ENCODE measurements around the gene COG6. TPM values are rescaled to one million over a fixed set of nuclear protein-coding genes. Genes with fewer than 3 reads are reported as not detected.

COG6 gene
- total RNA-seq, 4 donors from 2014 or later, result 17.6 to 109 (median 27.6) TPM

DNA sequence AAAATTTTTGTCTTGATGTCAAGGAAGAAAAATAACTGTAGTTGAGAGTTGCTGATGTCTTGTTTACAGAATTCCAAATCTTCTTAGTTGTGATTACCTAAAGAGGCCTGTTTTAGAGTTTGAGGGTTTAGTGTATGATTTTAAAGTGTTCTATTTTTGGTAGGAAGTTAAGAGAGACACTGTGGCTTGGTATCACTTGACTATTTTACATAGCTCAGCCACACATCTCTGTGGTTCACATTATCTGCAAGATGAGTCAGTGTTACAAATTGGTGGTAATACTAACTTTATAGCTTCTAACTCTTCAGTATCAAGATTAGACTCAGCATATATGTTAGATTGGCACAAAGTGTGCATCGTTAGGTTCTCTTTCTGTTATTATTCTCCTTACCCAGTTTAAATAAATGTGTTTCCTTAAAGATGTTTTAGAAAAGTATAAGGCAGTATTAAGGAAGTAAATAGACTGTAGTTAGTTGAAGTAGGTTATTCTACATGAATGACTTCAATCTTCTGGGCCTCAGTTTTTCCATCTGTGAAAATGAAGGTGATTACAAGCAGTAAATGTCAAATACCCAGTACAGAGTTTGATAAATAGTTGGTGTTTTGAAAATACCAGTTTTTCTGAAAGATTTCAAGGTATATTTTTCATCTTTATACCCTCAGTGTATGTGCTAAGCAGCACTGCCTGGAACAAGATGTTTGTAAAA lies 33.4 kb downstream of the COG6 start:
- Histone ChIP-seq H3K27me3 (no peaks in the 10 kb centered on the region), H3K4me3 (no peak overlapping the region), H3K9me3 (no peaks in the 10 kb centered on the region), H3K36me3 (peaks cover 0 to 12% (median 3%) of the 10 kb centered on the region in 4 donors), H3K4me1 (peaks cover 0 to 13% (median 0%) of the 10 kb centered on the region in 4 donors), H3K27ac (no peak overlapping the region)
- 73 to 91% methylated on average over 1 of the region's 1 CpG for WGBS, 2 donors (ENCODE audit: low coverage in 1 of 2)
- TF ChIP-seq POLR2A (IDR thresholded peaks at IDR 0.05), result no peak
- TF ChIP-seq EP300 (IDR thresholded peaks at IDR 0.05; ENCODE audit: low read depth), result no peak
- no peak for TF ChIP-seq POLR2AphosphoS5 (IDR thresholded peaks at IDR 0.05)
- TF ChIP-seq, protein P1, sequence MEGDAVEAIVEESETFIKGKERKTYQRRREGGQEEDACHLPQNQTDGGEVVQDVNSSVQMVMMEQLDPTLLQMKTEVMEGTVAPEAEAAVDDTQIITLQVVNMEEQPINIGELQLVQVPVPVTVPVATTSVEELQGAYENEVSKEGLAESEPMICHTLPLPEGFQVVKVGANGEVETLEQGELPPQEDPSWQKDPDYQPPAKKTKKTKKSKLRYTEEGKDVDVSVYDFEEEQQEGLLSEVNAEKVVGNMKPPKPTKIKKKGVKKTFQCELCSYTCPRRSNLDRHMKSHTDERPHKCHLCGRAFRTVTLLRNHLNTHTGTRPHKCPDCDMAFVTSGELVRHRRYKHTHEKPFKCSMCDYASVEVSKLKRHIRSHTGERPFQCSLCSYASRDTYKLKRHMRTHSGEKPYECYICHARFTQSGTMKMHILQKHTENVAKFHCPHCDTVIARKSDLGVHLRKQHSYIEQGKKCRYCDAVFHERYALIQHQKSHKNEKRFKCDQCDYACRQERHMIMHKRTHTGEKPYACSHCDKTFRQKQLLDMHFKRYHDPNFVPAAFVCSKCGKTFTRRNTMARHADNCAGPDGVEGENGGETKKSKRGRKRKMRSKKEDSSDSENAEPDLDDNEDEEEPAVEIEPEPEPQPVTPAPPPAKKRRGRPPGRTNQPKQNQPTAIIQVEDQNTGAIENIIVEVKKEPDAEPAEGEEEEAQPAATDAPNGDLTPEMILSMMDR (IDR thresholded peaks at IDR 0.05), result no peak
- DNase-seq, result no peak
- in situ Hi-C loops (cut with MboI; ENCODE audit: low pct_ligation_motif_present in 1 of 4, low pct_unique_long_range_greater_than_20kb in 1 of 4, low sequenced_read_pairs in 3 of 4) (loop anchor here in 3 of 4 donors (25.0 kb wide), 1 partner anchor 998 kb away; no protein-coding TSS in a partner anchor), intact Hi-C loops (cut with DNase I; ENCODE audit: low total_unique reads) (loop anchor here (10.0 kb wide), 2 partner anchors 996 to 1086 kb away; partner anchors contain the start of gene MRPS31)

DNA sequence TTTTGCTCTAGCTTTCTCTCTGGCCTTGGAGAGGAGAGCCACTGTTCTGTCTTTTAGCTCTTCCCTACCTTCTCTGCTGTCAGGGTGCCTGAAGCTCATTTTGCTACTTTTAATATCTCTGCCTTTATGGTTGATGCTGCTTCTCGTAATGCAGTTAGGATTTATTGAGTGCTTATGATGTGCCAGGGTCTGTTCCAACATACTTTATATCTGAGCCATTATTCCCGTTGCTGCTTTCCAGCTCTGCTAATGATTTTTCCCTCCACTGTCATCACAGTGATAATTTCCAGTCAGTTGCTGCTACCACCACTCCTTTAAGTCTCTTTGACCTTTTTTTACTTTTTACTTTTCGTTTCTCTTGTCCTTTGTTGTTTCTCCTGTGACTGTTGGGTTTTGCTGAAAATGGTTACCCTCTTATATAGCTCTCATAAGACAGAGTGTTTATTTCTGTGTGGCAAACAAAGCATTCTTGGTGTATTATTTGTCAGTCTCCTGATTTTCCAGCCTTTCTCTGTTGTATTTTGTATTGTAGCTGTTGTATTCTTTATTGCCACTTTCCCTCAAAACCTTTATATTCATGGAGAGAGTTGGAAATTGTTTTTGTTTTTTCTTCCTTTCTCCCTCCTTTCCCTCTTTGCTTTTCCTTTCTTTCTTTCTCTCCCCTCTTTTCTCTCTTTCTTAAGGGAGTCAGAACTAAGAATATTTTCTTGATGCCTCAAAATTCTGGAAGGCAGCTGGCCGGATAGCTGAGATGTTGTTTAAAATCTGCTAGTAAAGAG lies 37.4 kb downstream of the COG6 start:
- Histone ChIP-seq H3K36me3 (peaks cover 0 to 8% (median 1%) of the 10 kb centered on the region in 4 donors), H3K4me3 (no peak overlapping the region), H3K9me3 (no peaks in the 10 kb centered on the region), H3K4me1 (peaks cover 0 to 10% (median 0%) of the 10 kb centered on the region in 4 donors), H3K27me3 (no peaks in the 10 kb centered on the region), H3K27ac (peak overlapping the region in 3 of 4 donors; percentile 14 to 30 (median 20))
- WGBS, 2 donors (ENCODE audit: low coverage in 1 of 2), result 62 to 64% methylated on average over 4 of the region's 4 CpGs
- in situ Hi-C loops (cut with MboI; ENCODE audit: low pct_ligation_motif_present in 1 of 4, low pct_unique_long_range_greater_than_20kb in 1 of 4, low sequenced_read_pairs in 3 of 4) (loop anchor here in 3 of 4 donors (25.0 kb wide), 1 partner anchor 994 kb away; no protein-coding TSS in a partner anchor), intact Hi-C loops (cut with DNase I; ENCODE audit: low total_unique reads) (no loop called here)
- no peak for DNase-seq
- TF ChIP-seq, protein P1 (IDR thresholded peaks at IDR 0.05), result no peak
- TF ChIP-seq EP300 (IDR thresholded peaks at IDR 0.05; ENCODE audit: low read depth), result peak; percentile 49
- TF ChIP-seq POLR2AphosphoS5 (IDR thresholded peaks at IDR 0.05), result peak; percentile 25 to 70 (median 66)
- TF ChIP-seq POLR2A (IDR thresholded peaks at IDR 0.05), result no peak

DNA sequence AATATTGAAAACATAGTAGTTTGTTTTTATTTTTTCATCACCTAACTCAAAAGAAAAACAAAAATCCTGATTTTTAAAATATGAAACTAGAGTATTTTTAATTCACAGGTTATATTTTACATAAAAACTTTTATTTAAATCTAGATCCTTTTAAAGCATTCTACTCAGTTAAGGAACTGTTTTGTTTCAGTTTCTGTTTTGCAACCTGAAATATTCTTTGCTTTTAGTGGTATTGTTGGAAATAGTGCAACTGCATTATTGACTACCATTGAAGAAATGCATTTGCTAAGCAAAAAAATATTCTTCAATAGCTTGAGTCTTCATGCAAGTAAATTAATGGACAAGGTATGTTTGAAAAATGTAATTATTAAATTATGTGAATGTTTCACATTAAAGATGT lies 43.8 kb downstream of the COG6 start:
- TF ChIP-seq POLR2AphosphoS5 (IDR thresholded peaks at IDR 0.05) (no peak), EP300 (IDR thresholded peaks at IDR 0.05; ENCODE audit: low read depth) (no peak), POLR2A (IDR thresholded peaks at IDR 0.05) (no peak)
- TF ChIP-seq, protein P1 (IDR thresholded peaks at IDR 0.05), result no peak
- DNase-seq, result no peak
- Histone ChIP-seq H3K36me3 (no peaks in the 10 kb centered on the region), H3K4me3 (no peak overlapping the region), H3K4me1 (no peaks in the 10 kb centered on the region), H3K27me3 (no peaks in the 10 kb centered on the region), H3K27ac (no peak overlapping the region), H3K9me3 (no peaks in the 10 kb centered on the region)
- intact Hi-C loops (cut with DNase I; ENCODE audit: low total_unique reads) (no loop called here), in situ Hi-C loops (cut with MboI; ENCODE audit: low pct_ligation_motif_present in 1 of 4, low pct_unique_long_range_greater_than_20kb in 1 of 4, low sequenced_read_pairs in 3 of 4) (loop anchor here in 3 of 4 donors (25.0 kb wide), 1 partner anchor 988 kb away; no protein-coding TSS in a partner anchor)

DNA sequence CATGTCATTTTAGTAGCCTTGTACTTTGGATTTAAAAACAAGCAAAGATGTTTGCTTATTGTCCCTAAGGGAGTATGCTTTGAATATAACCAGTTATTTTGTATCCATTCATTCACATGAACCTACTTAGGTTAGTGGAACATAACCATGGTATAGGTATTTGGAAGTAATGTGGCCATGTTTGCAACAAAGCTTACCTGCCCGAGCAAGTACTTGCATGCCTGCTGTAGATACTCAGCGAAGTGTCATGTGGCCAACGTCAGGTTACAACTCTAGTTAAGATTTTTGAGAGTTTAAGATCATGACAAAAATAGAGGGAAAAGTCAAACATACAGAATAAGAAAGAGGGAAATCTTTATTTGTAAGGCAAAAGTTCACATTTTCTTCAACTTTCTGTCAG lies 57.2 kb downstream of the COG6 start:
- Histone ChIP-seq H3K27me3 (no peaks in the 10 kb centered on the region), H3K9me3 (peaks cover 0 to 3% of the 10 kb centered on the region in 2 donors), H3K4me1 (no peaks in the 10 kb centered on the region), H3K36me3 (no peaks in the 10 kb centered on the region), H3K4me3 (no peak overlapping the region), H3K27ac (no peak overlapping the region)
- 95 to 100% methylated on average over 3 of the region's 3 CpGs for WGBS, 2 donors (ENCODE audit: low coverage in 1 of 2)
- TF ChIP-seq POLR2AphosphoS5 (IDR thresholded peaks at IDR 0.05) (no peak), POLR2A (IDR thresholded peaks at IDR 0.05) (no peak), EP300 (IDR thresholded peaks at IDR 0.05; ENCODE audit: low read depth) (no peak)
- TF ChIP-seq, protein P1 (IDR thresholded peaks at IDR 0.05), result no peak
- in situ Hi-C loops (cut with MboI; ENCODE audit: low pct_ligation_motif_present in 1 of 4, low pct_unique_long_range_greater_than_20kb in 1 of 4, low sequenced_read_pairs in 3 of 4) (no loop called here), intact Hi-C loops (cut with DNase I; ENCODE audit: low total_unique reads) (no loop called here)
- DNase-seq, result no peak
